ENCODE results near the gene USP21.

USP21 gene

GRCh38 chr1:161160671-161161145 is 1.4 kb downstream of the USP21 start:
- no peak overlapping the region for H3K4me3 ChIP-seq (ENCODE audit: low read length)
- H3K4me1 ChIP-seq (ENCODE audit: low read length) = peaks cover 27% of the 10 kb centered on the region
- no peak for DNase-seq
- no peak overlapping the region for H3K4me2 ChIP-seq (ENCODE audit: low read depth, low read length)
- peaks cover 22% of the 10 kb centered on the region for H3F3A ChIP-seq (ENCODE audit: insufficient read depth, low read length)
- peaks cover 5% of the 10 kb centered on the region; the same call in 1 of the 2 replicates for H3K36me3 ChIP-seq (replicated peaks; ENCODE audit: insufficient read depth, low read length)
- no peaks in the 10 kb centered on the region for H3K9me2 ChIP-seq (replicated peaks; ENCODE audit: insufficient read depth, low read length)
- no peak overlapping the region for H2AFZ ChIP-seq (ENCODE audit: low read length)
- H3K27ac ChIP-seq (ENCODE audit: low read length) = no peak overlapping the region
- H4K20me1 ChIP-seq (ENCODE audit: insufficient read depth, low read length) = no peaks in the 10 kb centered on the region
- TF ChIP-seq EZH2 (optimal IDR thresholded peaks at IDR 0.05; ENCODE audit: low read depth, low read length) (no peak), CTCF (IDR thresholded peaks at IDR 0.05; ENCODE audit: low read length) (no peak), EZH2phosphoT487 (IDR thresholded peaks at IDR 0.05; ENCODE audit: low read length) (no peak)
- no peaks in the 10 kb centered on the region for H3K9me3 ChIP-seq (replicated peaks; ENCODE audit: insufficient read depth, low read length)
- H3K27me3 ChIP-seq (replicated peaks; ENCODE audit: insufficient read depth, low read length) = no peaks in the 10 kb centered on the region
- no peak overlapping the region for H3K9ac ChIP-seq (ENCODE audit: low read length)
- H3K79me2 ChIP-seq (ENCODE audit: low read length) = peaks cover 23% of the 10 kb centered on the region

GRCh38 chr1:161161652-161162051 is 2.4 kb downstream of the USP21 start:
- no peaks in the 10 kb centered on the region for H3K27me3 ChIP-seq (replicated peaks; ENCODE audit: insufficient read depth, low read length)
- no peak overlapping the region for H3K27ac ChIP-seq (ENCODE audit: low read length)
- peaks cover 27% of the 10 kb centered on the region for H3K4me1 ChIP-seq (ENCODE audit: low read length)
- no peak for DNase-seq
- H3K9ac ChIP-seq (ENCODE audit: low read length) = no peak overlapping the region
- no peaks in the 10 kb centered on the region for H3K9me3 ChIP-seq (replicated peaks; ENCODE audit: insufficient read depth, low read length)
- H3F3A ChIP-seq (ENCODE audit: insufficient read depth, low read length) = peaks cover 29% of the 10 kb centered on the region
- no peak overlapping the region for H2AFZ ChIP-seq (ENCODE audit: low read length)
- peaks cover 5% of the 10 kb centered on the region; the same call in 1 of the 2 replicates for H3K36me3 ChIP-seq (replicated peaks; ENCODE audit: insufficient read depth, low read length)
- H4K20me1 ChIP-seq (ENCODE audit: insufficient read depth, low read length) = no peaks in the 10 kb centered on the region
- H3K9me2 ChIP-seq (replicated peaks; ENCODE audit: insufficient read depth, low read length) = no peaks in the 10 kb centered on the region
- no peak overlapping the region for H3K4me3 ChIP-seq (ENCODE audit: low read length)
- no peak overlapping the region for H3K4me2 ChIP-seq (ENCODE audit: low read depth, low read length)
- TF ChIP-seq CTCF (IDR thresholded peaks at IDR 0.05; ENCODE audit: low read length) (no peak), EZH2phosphoT487 (IDR thresholded peaks at IDR 0.05; ENCODE audit: low read length) (no peak), EZH2 (optimal IDR thresholded peaks at IDR 0.05; ENCODE audit: low read depth, low read length) (no peak)
- peaks cover 20% of the 10 kb centered on the region for H3K79me2 ChIP-seq (ENCODE audit: low read length)

GRCh38 chr1:161162052-161162451 is 2.8 kb downstream of the USP21 start:
- H3K4me3 ChIP-seq (ENCODE audit: low read length) = no peak overlapping the region
- H3K27ac ChIP-seq (ENCODE audit: low read length) = no peak overlapping the region
- peaks cover 28% of the 10 kb centered on the region for H3K4me1 ChIP-seq (ENCODE audit: low read length)
- no peaks in the 10 kb centered on the region for H3K27me3 ChIP-seq (replicated peaks; ENCODE audit: insufficient read depth, low read length)
- H3F3A ChIP-seq (ENCODE audit: insufficient read depth, low read length) = peaks cover 30% of the 10 kb centered on the region
- no peak for DNase-seq
- H3K9me3 ChIP-seq (replicated peaks; ENCODE audit: insufficient read depth, low read length) = no peaks in the 10 kb centered on the region
- H3K36me3 ChIP-seq (replicated peaks; ENCODE audit: insufficient read depth, low read length) = peaks cover 5% of the 10 kb centered on the region; the same call in 1 of the 2 replicates
- H3K79me2 ChIP-seq (ENCODE audit: low read length) = peaks cover 24% of the 10 kb centered on the region
- H4K20me1 ChIP-seq (ENCODE audit: insufficient read depth, low read length) = no peaks in the 10 kb centered on the region
- H2AFZ ChIP-seq (ENCODE audit: low read length) = no peak overlapping the region
- H3K9ac ChIP-seq (ENCODE audit: low read length) = no peak overlapping the region
- H3K4me2 ChIP-seq (ENCODE audit: low read depth, low read length) = no peak overlapping the region
- no peak for TF ChIP-seq CTCF (IDR thresholded peaks at IDR 0.05; ENCODE audit: low read length)
- TF ChIP-seq EZH2 (optimal IDR thresholded peaks at IDR 0.05; ENCODE audit: low read depth, low read length) = no peak
- no peak for TF ChIP-seq EZH2phosphoT487 (IDR thresholded peaks at IDR 0.05; ENCODE audit: low read length)
- H3K9me2 ChIP-seq (replicated peaks; ENCODE audit: insufficient read depth, low read length) = no peaks in the 10 kb centered on the region

Data from MM.1S (cell line).